HEK293T (cell line): ENCODE results near the gene NGF.

Experiments
- BHLHE40 ChIP-seq: fragments of 450-650 bp; IDR thresholded peaks from 2 replicates; pipeline ENCODE4 v1.6.1; 2016; ENCODE audit warnings: mild to moderate bottlenecking, moderate library complexity, borderline replicate concordance
- FOXA1 ChIP-seq: fragments of 450-650 bp; IDR thresholded peaks from 2 replicates; pipeline ENCODE4 v1.6.1; 2016; ENCODE audit warnings: mild to moderate bottlenecking
- NFRKB ChIP-seq: fragments of 450-650 bp; IDR thresholded peaks from 2 replicates; pipeline ENCODE4 v1.6.1; 2016; ENCODE audit warnings: mild to moderate bottlenecking, moderate library complexity
- SP1 ChIP-seq: fragments of 450-650 bp; IDR thresholded peaks from 2 replicates; pipeline ENCODE4 v1.6.1; 2017
- ZNF384 ChIP-seq: fragments of 450-650 bp; IDR thresholded peaks from 2 replicates; pipeline ENCODE4 v1.6.1; 2016

DNA sequence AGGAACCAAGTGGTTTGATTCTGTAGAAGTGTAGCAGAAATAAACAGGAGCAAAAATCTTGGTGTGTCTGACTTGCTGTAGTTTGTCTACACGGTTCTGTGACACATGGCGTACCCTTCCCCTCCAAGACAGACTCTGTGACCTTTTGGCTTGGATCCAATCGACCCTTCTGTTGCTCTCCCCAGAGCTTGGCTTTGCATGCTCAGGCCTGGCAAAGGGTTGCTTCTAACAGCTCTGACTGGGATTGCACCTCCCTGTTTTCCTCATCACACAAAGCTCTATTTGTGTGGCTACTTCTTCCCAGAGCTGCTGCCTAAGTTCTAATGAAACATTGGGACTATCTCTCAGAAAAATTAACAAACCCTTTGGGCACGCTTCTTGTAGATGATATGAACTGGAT is 24.0 kb downstream of the NGF start:
- no peak for TF ChIP-seq ZNF384
- no peak for TF ChIP-seq FOXA1
- TF ChIP-seq SP1: no peak
- TF ChIP-seq NFRKB: no peak
- TF ChIP-seq BHLHE40: no peak
